HCEC 1CT (cell line): Measurements from ENCODE around the gene CMTM6.
"Not testable (repeated sequence)": the region's sequence is repeated elsewhere in the genome, so short reads cannot be mapped to it uniquely, and the experiment has no call there.

Experiments
- DNase-seq: peaks from one replicate; pipeline ENCODE4 v3.0.0-alpha.2; 2017

The CMTM6 gene

DNA sequence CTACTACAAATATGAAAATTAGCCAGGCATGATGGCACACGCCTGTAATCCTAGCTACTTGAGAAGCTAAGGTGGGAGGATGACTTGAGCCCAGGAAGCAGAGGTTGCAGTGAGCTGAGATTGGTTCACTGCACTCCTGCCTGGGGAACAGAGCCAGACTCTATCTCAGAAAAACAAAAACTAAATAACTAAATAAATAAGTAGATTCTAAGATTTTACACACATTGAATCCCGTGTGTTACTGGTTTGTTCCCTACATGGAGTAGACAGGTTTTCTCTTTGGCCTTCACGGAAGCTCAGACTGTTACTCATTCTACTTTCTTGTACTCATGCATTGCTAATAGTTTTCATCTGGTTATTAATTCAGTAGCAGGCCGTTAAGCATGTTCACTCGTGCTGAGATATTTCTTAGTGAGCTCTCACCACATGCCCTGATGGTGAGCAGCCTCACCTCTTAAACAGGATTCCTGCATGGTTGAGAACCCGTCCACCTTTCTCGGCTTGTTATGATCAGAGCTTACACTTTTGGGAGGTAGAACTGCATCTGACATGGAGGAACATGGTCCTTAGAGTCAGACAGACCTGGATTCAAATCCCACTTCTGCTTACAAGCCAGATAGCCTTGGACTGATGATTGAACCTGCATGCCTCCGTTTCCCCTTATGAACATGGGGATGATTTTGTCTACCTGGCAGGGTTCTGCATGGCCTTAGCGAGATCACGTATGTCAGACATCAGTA lies 61.9 kb downstream of the CMTM6 start:
- no peak for DNase-seq

DNA sequence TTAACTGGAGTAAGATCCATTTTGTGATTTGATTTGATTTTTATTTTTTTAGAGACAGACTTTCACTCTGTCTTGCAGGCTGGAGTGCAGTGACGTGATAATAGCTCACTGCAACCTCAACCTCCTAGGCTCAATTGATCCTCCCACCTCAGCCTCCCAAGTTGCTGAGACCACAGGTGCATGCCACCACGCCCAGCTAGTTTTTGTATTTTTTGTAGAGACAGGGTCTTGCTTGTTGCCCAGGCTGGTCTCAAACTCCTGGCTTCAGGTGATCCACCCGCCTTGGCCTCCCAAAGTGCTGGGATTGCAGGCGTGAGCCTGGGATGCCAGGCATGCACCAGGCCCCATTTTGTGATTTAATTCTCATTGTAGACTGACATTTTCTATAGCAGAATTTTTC lies 63.2 kb downstream of the CMTM6 start:
- not testable (repeated sequence) for DNase-seq

DNA sequence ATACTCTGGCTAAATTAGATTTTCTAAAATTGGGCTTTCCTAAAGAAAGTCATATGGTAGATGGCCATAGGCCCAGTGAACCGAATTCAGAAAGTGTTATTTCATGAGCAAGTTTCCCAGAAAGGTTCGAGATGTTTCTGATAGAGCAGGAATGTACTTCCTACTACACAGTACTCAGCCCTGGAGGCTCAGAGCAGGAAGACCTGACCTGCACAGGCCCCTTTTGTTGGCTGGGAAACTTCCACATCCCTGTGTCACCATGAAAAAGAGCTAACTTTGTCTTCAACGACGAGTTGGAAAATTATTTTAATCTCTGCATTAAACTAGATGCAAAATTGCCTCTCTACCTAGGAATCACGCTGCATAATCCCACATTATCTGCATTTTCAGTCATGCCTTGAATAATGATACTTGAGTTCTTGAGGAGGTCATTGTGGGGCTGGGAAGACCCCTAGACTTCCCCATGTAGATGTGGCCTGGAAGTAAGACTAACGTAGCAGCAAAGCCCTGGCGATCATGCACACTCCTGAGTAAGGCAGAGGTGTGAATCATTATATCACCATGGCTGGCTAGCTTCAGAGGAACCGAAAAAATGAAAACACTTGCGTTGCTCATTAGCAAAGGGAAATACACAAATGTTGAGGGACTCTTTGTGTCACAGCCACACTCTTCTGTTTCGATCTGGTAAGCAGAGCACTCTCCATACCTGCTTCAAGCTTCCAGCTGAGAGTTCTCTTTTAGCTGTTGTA lies 63.9 kb downstream of the CMTM6 start:
- no peak for DNase-seq

DNA sequence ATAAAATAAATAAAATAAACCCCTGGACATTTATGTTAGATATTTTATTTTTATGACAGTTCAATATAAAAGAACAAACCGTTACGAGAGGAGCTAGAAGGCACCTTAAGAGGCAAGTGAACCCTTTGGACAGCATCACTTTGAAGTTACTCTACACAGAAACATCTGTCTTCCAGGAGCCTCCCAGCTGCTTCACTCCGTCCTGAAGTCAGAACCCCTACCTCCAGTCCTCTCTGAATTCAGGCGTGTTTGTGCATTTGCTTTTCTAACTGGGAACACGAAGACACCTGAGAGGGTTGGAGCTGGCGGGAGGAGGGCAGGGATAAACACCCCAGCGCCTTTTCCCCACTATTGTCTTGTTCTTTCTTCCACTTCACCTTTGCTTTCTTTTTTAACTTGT lies 64.8 kb downstream of the CMTM6 start:
- DNase-seq: no peak

DNA sequence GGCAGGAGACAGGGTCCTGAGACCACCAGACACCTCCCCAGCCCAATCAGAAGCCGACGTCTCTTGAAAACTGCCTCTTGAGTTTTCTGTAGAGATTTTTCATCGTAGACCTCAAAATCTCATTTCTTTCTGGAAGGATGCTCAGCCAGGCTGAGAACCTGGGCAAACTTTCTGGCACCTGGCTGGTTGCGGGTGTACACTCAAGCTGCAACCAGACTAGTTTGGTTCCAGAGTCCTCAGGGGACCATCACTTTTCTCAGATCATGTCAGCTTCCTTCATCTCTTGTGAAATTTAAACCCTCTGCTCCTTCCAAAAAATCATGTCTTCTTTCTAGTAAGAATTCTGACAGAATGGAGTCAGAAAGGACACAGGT lies 65.8 kb downstream of the CMTM6 start:
- no peak for DNase-seq

DNA sequence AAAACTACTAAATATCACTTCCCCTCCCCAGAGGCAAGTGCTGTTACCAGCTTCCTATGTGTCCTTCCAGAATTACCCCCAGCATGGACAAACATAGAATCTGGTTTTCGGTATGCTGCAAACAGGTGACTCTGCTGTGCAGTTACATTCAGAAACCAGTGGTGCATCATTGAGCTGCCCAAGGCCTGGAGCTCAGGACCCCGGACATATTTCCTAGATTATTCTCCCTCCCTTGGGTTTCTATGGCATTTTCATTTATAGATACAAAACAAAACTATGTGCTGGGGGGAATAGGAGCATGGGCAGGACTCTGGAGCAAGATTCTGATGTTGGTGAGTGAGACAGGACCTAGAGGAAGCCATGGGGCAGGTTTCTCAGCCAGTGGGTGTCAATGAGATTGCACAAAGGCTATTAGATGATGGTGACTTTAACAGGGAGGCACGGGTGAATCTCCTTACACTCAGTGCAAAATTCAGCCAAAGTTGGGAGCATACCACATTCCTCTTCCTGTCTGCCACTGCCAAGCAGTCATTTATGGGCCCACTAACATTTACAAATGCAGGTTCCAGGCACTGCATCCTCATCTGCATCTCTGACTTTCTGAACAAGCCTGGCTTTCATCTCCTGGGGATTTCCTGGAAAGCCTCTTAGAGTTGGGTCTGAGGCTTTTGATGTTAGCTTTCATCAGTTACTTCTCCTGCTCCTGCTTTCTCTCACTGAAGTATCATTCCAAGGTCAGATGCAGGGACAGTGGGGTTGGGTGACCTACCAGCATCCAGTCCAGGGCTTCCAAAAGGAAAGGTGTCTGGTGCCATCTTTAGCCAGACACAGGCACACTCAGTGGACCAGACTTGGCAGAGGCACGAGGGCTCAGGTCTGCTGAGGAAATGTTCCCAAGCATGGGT lies 66.5 kb downstream of the CMTM6 start:
- no peak for DNase-seq

DNA sequence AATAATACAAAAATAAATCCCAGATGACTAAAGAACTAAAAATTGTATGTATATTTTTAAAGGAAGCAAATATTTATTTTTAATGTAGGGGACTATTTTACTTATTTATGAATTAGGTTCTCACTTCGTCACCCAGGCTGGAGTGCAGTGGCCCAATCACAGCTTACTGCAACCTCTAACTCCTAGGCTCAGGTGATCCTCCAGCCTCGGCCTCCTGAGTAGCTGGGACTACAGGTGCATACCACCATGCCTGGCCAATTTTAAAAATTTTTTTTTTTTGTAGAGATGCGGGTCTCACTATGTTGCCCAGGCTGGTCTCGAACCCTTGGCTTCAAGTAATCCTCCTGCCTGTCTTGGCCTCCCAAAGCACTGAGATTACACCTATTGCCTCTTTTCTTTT lies 68.4 kb downstream of the CMTM6 start:
- no peak for DNase-seq

DNA sequence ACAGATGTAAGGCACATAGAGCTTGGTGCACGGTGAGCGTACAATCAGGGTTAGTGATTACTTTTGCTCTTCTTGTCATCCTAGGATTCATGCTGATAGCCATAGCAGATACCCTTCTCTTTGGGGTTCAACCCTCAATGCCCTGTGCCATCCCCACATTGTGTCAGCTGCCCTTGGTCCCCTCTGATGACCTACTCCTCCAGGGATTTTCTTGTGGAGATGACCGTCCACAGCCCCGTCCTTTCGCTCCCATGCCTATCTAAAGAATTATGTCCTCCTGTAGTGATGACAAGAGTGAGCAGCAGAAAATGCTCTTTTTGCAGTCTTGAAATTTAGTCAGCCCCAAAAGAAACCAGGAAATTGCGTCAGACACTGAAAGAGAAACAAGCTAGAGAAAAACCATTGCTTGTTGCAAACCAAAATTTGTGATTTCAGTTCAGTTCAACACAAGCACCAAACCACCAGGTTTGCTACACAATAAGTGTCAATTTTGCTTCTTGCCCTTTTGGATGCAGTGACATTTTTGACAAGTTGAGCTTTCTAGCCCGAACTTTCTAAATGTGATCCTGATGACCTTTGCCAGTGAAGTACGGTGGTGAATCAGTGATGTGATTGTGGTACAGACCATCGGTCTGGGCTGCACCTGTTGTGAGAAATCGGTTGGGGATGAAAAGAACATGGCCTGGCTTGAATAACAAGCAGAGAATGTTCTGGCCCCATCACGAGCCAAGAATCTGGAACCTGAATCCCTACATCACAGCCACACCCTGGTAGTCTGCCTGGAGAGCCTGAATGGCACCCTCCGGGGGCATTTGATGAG lies 69.7 kb downstream of the CMTM6 start:
- no peak for DNase-seq

DNA sequence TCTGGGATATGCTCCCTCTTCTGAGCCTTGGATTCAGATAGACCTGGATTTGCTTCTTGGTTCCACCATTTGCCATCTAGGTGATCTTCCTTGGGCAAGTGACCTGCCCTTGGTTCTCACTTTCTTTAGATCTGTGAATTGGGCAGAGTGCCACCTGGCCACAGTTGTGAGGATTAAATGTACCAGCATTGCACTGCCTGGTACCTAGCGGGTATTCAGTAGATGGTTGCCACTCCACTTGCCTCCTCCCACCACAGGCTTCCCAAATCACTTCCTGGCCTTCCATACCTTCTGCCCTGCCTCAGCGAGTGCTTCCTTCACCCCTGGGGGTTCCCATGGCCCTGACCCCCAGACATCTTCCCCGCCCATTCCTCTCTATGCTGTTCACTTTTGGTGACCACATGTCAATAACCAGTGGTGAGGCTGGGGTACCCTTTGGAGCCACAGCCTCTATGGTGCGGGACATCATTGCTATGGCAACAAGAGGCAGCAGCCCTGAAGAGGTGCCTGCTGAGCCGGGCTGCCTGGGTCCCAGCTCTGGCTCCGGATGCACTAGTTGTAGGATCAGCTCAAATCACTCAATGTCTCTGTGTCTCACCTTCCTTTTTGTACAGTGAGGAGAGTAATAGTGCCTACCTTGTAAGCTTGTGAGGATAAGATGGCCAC lies 70.5 kb downstream of the CMTM6 start:
- no peak for DNase-seq

DNA sequence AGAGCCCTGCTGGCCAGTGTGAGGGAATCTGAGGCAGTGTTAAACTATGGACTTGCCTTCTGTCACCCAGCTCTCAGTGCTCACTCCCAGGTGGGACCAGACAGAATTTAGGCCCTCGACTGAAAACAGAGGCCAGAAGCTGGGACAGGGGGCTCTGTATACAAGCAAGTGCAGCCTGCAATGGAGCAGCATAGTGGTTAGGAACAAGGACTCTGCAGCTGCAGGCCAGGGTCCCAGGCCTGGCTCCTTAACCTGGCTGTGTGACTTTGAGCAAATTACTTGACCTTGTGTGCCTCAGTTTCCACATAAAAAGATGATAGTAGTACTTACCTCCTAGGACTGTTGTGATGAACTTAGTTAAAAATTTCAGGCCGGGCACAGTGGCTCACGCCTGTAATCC lies 71.2 kb downstream of the CMTM6 start:
- no peak for DNase-seq
